Measurements from ENCODE around the gene KREMEN1.

- TF ChIP-seq CTCF (IDR thresholded peaks at IDR 0.05) (no peak), POLR2AphosphoS5 (IDR thresholded peaks at IDR 0.05; ENCODE audit: insufficient read depth in 1 of 2, low read depth in 1 of 2) (no peak)
Observed at GRCh38 chr22:29183971-29184848, 111.4 kb downstream of the KREMEN1 start.
